T-helper 2 cell treated with Interferon-gamma antibody and Interleukin-4, amounts not matched to agents 5 μg/mL and 100 μg/mL, for 36 hours (primary cell): ENCODE data around the gene CD7.
A peak's percentile ranks its signal among the peaks of the same experiment; 100 is the strongest.

Experiments
- DNase-seq: peaks from one replicate; pipeline ENCODE4 v3.0.0; 2021; ENCODE audit warnings: low spot score
- H3K27ac Mint-ChIP-seq: one replicate; pipeline ENCODE4 v1.8.0; 2021; ENCODE audit warnings: mild to moderate bottlenecking, mixed read lengths
- H3K27me3 Mint-ChIP-seq: one replicate; pipeline ENCODE4 v1.8.0; 2021; ENCODE audit warnings: low read depth, mixed read lengths
- H3K36me3 Mint-ChIP-seq: one replicate; pipeline ENCODE4 v1.8.0; 2021; ENCODE audit warnings: low read depth, mixed read lengths
- H3K4me1 Mint-ChIP-seq: one replicate; pipeline ENCODE4 v1.8.0; 2021; ENCODE audit warnings: low read depth, mixed read lengths
- H3K4me3 Mint-ChIP-seq: one replicate; pipeline ENCODE4 v1.8.0; 2022; ENCODE audit warnings: mild to moderate bottlenecking, moderate library complexity, mixed read lengths
- H3K9me3 Mint-ChIP-seq: one replicate; pipeline ENCODE4 v1.8.0; 2021; ENCODE audit warnings: mixed read lengths

The CD7 gene

GRCh38 chr17:82267575-82268379 is 49.6 kb downstream of the CD7 start:
- H3K27ac Mint-ChIP-seq, result no peak overlapping the region
- H3K4me3 Mint-ChIP-seq, result no peak overlapping the region
- no peaks in the 10 kb centered on the region for H3K9me3 Mint-ChIP-seq
- DNase-seq, result peak; percentile 27
- H3K4me1 Mint-ChIP-seq, result peaks cover 35% of the 10 kb centered on the region
- H3K27me3 Mint-ChIP-seq, result no peaks in the 10 kb centered on the region
- H3K36me3 Mint-ChIP-seq, result peaks cover 62% of the 10 kb centered on the region

DNA sequence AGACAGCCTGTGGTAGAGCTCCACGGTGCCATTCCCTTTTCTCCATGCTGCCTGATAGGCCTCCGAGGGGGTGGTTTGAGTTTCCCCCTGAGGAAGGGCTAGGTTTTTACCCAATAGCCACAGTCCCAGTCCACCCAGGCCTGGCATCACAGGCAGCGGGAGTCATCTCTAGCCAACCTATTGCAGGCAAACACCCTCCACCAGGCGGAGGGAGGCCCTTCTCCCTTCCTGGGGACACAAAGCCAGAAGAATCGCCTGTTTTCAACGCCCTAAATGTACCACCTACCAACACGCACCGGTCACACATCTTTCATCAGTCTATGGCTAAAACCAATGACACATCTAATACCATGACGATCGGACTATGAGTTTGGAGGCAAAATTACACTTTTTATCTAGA is 51.3 kb downstream of the CD7 start:
- no peaks in the 10 kb centered on the region for H3K9me3 Mint-ChIP-seq
- H3K27me3 Mint-ChIP-seq, result no peaks in the 10 kb centered on the region
- no peak overlapping the region for H3K27ac Mint-ChIP-seq
- peaks cover 29% of the 10 kb centered on the region for H3K4me1 Mint-ChIP-seq
- no peak for DNase-seq
- H3K4me3 Mint-ChIP-seq, result no peak overlapping the region
- peaks cover 67% of the 10 kb centered on the region for H3K36me3 Mint-ChIP-seq
